GM19043 (cell line): ENCODE data around the gene INO80C.

Experiments used
- ATAC-seq: cut with Tn5 transposase; IDR thresholded peaks from one replicate; pipeline ENCODE4 v1.9.1; 2021; ENCODE audit warnings: low read depth; ENCODE audit not compliant: unreplicated experiment

Gene INO80C

GRCh38 chr18:35497370-35498197, at the start of gene INO80C:
INO80C (minus strand) TSS chr18:35497960; CDS start chr18:35497874, 86 bp downstream.
- ATAC-seq = peak; percentile 94

- no peak for ATAC-seq
Measured at GRCh38 chr18:35547008-35547605, 49.3 kb upstream of the INO80C start.

GRCh38 chr18:35542356-35542755, 44.6 kb upstream of the INO80C start:
- no peak for ATAC-seq

- no peak for ATAC-seq
Measured at GRCh38 chr18:35535297-35535696, 37.5 kb upstream of the INO80C start.

GRCh38 chr18:35533916-35534405, 36.2 kb upstream of the INO80C start:
- no peak for ATAC-seq

GRCh38 chr18:35528749-35529274, 31.1 kb upstream of the INO80C start:
- ATAC-seq = no peak

GRCh38 chr18:35526495-35527059, 28.8 kb upstream of the INO80C start:
- no peak for ATAC-seq

- no peak for ATAC-seq
Measured at GRCh38 chr18:35525795-35526494, 28.2 kb upstream of the INO80C start.

- ATAC-seq = no peak
Measured at GRCh38 chr18:35524226-35524625, 26.5 kb upstream of the INO80C start.

GRCh38 chr18:35522130-35522959, 24.6 kb upstream of the INO80C start:
- ATAC-seq = no peak

- ATAC-seq = no peak
Measured at GRCh38 chr18:35521133-35521532, 23.4 kb upstream of the INO80C start.

- ATAC-seq = no peak
Measured at GRCh38 chr18:35519148-35519899, 21.6 kb upstream of the INO80C start.

GRCh38 chr18:35517715-35518114, 20.0 kb upstream of the INO80C start:
- ATAC-seq = no peak

- ATAC-seq = no peak
Measured at GRCh38 chr18:35516789-35517188, 19.0 kb upstream of the INO80C start.

- no peak for ATAC-seq
Measured at GRCh38 chr18:35516351-35516750, 18.6 kb upstream of the INO80C start.

GRCh38 chr18:35515460-35516130, 17.8 kb upstream of the INO80C start:
- no peak for ATAC-seq

- ATAC-seq = no peak
Measured at GRCh38 chr18:35514752-35515459, 17.1 kb upstream of the INO80C start.

- ATAC-seq = no peak
Measured at GRCh38 chr18:35514283-35514682, 16.5 kb upstream of the INO80C start.
